HG03439 (cell line): ENCODE results near the gene C17orf114.

Experiments
- ATAC-seq: cut with Tn5 transposase; IDR thresholded peaks from one replicate; pipeline ENCODE4 v1.9.1; 2021; ENCODE audit warnings: mild to moderate bottlenecking, moderate library complexity; ENCODE audit not compliant: unreplicated experiment

The C17orf114 gene

DNA sequence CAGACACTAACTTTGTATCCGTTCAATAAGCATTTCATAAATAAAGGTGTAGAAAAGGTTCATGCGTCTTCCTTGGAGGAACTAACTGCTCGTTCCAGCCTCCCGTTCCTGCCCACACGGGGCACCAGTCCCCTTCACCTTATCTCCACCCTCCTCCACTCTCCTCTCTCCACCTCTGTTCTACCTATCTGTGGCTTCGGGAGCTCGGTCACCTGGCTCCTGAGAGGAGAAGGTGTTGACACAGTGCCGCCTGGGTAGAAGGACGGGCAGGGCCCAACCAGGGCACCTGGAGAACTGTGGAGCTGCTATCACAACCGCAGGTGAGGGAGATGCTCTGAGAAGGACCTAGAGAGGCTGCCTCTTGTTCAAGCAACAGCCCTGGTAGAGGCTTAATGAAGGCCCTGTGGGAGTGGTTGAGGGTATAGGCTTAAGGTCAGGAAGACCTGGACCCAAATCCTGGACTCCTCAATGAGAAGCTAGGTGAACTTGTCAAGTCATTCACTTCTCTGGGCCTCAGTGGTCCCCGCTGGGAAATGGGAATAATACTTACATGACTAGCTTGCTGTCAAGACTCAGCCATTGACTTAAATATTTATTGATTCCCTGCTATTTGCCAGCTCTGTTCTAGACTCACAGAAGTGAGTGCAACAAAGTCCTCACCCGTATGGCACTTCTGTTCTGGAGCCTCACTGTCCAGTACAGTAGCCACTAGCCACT lies 21.4 kb upstream of the C17orf114 start:
- ATAC-seq: no peak

DNA sequence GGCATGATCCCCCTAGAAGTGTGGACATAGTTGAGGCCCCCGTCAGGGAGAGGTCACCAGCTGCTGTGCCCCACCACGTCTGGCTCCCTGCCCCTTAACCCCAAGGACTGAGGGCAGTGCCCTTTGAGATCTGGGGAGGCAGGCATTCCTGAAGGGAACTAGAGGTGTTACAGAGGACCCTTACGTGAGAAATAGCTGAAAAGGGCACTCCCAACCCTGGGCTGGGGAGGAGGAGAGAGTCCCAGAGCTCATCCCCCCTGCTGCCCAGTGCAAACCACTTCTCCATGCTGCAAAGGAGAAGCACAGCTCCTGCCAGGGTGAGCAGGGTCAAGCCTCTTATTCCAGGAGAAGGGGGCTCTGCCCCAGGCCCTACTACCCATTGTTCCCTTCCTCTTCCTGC lies 20.7 kb upstream of the C17orf114 start:
- no peak for ATAC-seq

DNA sequence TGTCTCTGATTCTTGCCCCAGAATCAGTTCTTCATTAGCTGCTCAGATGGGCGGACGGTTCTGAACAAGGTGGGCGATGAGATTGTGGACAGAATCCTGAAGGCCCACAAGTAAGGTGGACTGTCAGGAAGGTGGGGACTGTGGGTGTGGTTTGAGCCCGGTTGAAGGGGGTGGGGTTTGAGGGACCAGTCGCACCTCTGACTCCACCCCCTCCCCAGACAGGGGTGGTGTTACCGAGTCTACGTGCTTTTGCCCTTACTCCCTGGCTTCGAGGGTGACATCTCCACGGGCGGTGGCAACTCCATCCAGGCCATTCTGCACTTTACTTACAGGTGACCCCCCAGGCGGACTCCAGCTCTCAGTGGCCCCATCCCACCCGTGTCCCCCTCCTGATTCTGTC lies 16.1 kb upstream of the C17orf114 start:
- ATAC-seq: no peak

DNA sequence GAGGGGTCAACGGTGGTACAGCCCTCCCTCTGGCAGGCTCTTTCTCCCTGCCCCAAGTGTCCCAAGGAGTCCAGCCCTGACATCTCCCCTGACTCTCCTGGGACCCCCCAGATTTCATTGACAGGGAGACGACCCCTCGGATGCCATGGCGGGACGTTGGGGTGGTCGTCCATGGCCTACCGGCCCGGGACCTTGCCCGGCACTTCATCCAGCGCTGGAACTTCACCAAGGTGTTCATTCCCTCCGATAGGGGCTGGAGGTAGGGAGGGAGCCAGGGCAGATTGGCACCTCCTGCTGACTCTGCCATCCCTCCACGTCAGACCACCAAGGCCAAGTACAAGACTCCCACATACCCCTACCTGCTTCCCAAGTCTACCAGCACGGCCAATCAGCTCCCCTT lies 14.7 kb upstream of the C17orf114 start:
- ATAC-seq: no peak

DNA sequence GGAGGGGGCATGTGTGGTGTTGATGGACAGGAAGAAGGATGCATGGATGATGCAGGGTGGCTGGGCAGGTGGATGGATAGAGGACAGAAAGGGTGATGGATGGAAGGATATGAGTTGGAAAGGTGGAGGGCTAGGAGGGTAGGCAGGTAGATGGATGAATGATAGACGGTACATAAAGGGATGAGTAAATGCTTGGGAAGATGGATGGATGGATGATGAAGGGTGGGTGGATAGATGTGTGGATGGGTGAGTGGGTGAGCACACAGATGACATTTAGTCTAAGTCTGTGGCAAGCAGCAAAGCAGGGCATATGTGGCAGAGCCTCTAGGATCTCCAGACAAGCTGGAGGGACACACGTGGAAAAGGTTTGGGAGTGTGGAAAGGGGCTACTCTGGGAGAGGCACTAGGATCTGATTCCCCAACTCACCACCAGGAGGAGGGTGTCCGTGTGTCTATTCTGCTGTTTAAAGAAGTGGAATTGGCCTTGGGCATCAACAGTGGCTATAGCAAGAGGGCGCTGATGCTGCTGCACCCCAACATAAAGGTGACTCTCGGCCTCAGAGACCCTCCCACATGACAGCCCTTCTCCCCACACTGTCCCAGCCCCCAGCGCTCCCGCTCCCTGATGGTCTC lies 13.0 kb upstream of the C17orf114 start:
- no peak for ATAC-seq

DNA sequence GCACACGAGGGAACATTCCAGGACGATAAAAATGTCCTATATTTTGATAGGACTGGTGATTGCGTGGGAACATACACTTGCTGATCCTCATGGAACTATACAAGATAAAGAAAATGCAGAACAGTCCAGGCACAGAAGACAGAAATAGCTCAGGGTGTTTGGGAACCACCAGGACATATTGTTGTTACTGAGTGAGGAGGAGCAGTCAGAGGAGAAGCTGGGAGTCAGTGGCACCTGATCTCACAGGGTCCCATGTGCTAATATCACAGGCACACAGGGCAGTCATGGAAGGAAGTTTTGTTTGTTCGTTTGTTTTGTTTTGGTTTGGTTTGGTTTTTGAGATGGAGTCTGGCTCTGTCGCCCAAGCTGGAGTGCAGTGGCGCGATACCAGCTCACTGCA lies 10.6 kb upstream of the C17orf114 start:
- ATAC-seq: no peak

DNA sequence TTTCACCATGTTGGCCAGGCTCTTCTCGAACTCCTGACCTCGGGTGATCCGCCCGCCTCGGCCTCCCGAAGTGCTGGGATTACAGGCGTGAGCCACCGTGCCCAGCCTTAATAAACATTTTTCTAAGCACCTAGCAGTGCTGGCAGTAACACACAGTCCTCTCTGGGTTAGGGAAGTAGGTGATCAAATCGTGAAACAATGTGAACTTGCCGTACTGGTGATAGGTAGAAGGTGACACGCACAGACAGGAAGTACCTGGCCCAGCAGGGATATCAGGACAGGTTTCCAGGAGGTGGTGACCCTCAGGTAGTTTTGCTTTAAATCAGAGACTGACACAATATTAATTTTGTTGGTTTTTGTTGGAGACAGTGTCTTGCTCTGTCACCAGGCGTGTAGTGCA lies 9.3 kb upstream of the C17orf114 start:
- ATAC-seq: no peak

DNA sequence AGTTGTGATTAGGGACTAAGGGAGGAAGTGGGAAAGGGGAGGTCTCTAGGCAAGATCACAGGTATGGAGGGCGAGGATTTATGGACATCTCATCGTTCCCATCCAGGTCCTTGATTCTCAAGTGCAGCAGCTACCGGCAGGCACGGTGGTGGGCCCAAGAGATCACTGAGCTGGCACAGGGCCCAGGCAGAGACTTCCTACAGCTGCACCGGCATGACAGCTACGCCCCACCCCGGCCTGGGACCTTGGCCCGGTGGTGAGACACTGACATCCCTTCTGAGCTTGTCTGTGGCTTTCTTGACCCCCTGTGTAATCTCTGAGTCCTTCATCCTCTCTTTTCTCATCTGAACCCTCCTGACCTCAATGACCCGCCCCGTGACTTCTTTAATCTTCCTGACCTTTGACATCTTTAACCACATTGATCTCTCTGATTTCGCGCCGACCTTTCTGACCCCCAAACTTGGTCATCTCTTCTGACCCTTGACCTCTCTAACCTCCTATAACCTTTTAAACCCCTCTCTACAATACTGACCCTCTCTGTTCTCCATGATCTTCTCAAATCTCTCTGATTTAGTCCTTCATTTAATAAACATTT lies 8.7 kb upstream of the C17orf114 start:
- ATAC-seq: no peak

DNA sequence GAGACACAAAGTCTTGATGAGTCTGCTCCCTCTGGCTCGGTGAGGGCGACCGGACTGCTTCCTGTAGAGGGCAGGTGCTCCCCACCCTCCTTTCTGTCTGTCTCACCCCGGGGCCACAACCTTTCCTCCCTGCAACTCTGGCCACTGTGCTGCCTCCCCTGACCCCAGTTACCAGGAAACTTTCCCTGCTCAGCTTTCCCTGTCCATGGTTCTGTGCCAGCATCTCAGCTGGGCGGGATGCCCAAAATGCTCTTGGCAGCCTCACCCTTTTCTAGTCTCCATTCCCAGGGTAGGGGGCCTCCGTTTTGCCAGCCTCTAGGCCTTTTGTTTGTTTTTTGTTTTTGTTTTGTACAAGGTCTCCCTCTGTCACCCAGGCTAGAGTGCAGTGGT lies 6.2 kb upstream of the C17orf114 start:
- no peak for ATAC-seq

DNA sequence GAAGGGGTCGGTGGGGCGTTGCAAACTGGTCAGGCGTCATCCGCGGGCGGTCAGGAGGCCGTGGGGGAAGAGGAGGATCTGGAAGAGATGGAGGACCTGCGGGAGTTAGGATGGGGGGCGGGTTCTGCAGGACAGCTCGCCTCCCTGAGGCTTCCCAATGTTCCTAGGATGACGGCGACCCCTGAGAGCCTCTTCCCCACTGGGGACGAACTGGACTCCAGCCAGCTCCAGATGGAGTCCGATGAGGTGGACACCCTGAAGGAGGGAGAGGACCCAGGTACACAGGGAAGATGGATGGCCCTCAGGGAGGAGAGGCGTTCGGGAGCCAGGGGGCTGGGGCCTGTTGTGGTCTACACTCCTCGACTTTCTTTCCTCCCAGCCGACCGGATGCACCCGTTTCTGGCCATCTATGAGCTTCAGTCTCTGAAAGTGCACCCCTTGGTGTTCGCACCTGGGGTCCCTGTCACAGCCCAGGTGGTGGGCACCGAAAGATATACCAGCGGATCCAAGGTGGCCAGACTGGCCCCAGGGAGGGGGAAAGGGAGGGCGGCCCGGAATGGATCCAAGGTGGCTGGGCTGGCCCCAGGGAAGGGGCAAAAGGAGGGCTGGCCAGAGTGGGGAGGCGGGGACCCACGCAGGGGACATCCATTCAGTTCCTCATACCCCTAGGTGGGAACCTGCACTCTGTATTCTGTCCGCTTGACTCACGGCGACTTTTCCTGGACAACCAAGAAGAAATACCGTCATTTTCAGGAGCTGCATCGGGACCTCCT lies 5.7 kb upstream of the C17orf114 start:
- no peak for ATAC-seq

DNA sequence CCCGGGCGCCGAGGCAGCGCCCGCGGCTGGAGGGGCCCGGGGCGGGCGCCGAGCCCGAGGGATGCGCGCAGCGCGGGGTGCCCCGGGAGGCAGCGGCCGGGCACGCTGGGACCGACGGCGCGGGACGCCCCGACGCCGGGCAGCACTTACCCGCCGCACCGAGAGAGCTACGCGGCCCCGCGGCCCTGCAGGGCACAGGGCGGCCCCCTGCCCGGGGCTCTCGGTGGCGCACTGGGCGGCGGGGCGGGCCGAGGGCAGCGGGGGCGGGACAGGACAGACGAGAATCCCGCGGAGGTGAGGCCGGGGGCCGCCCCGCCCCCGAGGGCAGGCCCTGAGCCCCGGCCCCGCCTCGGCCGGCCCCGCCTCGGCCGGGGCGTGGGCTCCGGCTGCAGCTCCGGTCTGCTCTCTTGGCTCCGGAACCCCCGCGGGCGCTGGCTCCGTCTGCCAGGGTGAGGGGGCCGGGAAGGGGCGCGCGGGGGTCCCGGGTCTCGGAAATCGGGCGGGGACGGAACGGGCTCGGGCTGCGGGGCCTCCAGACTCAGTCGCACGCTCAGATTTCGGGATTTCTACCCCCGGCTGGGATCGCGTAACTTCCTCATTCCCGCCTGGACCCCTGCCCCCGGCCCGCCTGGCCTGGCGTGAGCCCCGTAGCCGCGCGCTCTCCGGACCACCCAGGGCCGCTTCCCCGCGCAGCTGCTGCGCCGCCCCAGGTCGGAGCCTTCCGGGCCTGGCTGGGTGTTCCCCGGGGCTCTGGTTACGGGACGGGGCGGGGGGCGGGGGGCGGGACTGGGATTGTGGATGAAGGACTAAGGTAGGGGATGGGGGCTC lies 4.9 kb upstream of the C17orf114 start, which contains the start of gene PLD2:
TSS of gene PLD2 (plus strand) at position 376 of the 828 bp plus-strand sequence. CDS start 621 bp downstream, outside the sequence.
- peak; percentile 87 for ATAC-seq

DNA sequence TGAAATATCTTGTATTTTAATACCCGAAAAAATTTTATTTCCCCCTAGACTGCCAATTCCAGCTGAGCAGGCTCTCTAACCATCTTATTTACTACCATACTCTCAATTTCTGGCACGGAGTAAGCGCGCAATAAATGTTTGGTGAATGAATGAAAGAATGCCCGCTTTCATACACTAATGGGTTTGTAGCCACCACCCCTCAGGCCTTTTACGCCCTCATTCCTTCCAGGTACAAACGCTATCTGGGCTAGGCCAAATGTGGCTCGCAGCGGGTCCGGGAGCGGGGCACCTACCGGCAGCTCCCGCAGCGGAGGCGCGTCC lies 4.3 kb upstream of the C17orf114 start:
- no peak for ATAC-seq

DNA sequence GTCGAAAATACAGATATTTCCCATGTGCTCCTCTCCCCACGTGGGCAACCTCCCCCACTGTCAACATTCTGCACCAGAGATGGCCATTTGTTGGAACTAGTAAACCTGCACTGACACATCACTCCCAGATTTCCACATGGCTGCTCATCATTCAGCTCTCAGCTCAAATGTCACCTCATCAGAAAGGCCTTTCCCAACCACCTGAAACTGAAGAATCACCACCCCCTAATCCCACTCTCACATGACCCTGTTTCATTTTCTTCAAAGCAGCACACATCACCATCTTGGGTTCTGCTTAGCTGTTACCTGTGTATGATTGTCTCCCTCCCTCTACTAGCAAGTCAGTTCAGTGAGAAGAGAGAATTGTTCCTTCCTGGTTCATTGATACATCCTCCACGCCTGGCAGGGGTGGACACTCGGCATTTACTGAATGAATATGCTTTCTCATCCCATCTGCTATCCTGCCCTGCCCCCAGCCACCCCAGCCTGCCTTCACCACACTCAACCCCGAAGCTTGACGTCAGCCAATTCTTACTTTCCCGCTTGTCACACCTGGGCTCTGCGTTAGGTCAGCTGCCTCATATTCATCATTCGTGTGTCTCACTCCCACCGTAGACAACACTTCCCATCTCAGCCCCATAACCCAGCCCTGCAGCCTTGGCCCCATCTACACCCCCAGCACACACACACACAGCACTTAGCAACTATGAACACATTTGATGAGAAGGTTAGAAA lies 1.5 kb downstream of the C17orf114 start:
- no peak for ATAC-seq

DNA sequence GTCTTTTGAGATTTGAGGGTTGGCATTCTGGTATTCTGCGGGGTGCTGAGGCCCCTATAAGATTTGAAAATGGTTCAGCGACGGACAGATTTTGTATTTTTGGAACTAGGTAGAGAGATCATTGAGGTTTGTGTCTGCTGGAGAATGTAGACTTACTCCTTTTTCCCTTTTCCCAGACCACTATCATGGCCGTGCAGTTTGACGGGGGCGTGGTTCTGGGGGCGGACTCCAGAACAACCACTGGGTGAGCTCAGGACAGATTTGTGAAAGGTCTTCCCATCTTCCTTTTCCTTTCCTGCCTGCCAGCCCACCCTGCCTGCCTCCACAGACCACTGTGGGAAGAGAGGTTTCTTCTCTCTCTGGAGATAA lies 5.6 kb downstream of the C17orf114 start:
- no peak for ATAC-seq

DNA sequence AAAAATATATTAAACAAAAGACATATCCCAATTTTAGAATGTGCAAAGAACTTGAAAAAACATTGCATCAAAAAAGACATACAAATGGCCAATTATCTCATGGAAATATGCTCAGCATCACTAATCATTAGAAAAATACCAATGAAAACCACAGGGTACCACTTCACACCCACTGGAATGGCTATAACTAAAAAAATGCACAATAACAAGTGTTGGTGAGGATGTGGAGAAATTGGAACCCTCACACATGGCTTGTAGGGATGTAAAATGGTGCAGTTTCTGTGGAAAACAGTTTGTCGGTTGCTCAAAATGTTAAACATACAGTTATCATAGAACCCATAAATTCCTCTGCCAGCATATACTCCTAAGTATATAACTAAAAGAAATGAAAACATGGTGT lies 7.0 kb downstream of the C17orf114 start:
- ATAC-seq: no peak

DNA sequence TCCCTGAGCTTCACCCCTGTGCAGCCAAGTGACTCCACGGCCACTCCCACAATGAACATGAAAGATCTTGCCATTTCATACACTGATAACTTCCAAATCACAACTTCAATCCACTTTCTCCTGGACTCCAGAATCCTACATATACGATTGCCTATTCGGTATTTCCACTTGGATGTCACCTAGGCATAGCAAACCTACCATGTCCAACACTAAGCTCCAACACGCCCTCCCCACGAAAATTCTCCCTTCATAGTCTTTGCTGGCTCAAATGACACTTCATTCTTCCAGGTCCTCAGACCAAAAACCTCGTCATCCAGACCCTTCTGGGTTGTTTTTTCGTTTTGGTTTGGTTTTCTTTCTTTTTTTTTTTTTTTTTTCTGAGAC lies 11.4 kb downstream of the C17orf114 start:
- ATAC-seq: no peak

DNA sequence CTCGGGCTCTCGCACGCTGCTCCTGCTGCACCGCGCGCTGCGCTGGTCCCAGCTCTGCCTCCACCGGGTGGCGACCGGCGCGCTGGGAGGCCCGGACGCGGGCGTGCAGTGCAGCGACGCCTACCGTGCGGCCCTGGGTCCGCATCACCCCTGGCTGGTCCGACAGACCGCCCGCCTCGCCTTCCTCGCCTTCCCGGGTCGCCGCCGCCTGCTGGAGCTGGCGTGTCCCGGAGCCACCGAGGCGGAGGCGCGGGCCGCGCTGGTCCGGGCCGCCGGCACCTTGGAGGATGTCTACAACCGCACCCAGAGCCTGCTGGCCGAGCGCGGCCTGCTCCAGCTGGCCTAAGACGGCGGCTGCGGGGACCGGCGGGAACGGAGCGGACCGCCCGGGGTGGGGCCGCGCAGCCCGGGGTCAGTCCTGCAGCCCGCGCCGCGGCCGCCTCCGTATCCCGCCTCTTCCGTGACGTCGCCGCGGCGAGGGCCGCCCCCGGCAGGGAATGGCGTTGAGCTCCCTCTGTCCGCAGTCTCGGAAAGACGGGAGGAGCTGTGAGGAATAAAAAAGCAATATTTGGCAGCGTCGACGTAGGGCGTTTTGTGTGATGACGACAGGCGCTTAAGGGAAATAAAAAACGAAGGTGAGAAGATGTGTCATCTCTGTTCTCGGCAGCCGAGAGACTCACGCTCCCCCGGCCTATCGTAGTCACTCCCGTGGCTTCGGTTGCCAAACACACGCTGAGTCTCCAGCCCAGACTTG lies 12.0 kb downstream of the C17orf114 start:
- ATAC-seq: peak; percentile 82

DNA sequence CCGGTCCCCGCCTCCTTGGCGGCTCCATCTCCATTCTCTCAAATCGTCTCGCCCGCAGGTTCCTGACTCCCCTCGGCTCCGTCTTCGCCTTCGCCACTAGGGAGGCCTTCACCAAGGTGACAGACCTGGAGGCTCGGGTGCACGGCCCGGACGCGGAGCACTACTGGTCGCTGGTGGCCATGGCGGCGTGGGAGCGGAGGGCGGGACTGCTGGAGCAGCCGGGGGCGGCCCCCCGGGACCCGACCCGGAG lies 12.5 kb downstream of the C17orf114 start:
- peak; percentile 23 for ATAC-seq

DNA sequence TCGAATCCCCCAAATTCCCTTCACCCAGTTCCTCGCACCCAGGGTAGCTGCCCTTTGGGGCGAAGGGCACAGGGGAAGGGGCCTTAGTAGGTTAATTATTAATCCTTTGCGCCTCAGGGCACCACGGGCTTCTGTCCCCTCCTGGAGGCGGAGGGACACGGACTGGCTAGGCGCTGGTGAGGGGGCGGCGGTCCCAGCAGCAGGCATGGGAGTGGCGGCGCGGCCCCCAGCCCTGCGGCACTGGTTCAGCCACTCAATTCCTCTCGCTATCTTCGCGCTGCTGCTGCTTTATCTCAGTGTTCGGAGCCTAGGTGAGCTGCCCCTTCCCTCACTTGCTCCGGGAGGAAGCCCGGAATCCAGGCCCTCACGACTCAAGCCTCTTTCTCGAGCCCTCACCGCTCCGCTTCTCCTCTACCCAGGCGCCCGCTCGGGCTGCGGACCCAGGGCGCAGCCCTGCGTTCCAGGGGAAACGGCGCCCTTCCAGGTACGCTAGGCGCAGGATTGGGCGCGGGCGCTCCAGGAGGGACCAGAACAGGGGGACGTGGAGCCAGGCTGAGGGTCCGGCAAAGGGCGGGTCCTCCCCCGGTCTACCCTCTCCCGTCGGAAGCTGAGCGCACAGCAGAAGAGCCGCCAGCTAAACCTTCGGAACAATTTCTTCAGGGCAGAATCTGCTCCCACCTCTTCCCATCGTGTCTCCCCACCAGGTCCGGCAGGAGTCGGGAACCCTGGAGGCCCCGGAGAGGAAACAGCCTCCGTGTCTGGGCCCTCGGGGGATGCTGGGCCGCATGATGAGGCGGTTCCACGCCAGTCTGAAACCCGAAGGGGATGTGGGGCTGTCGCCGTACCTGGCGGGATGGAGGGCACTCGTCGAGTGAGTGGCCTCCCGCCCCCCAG lies 13.1 kb downstream of the C17orf114 start, which contains the start of gene GLTPD2:
TSS of gene GLTPD2 (plus strand) at position 158 of the 894 bp plus-strand sequence. CDS start at position 206, 48 bp downstream.
- ATAC-seq: no peak
